GM21786 (cell line): ENCODE measurements around the gene RTP3.
"Not testable (repeated sequence)": the region's sequence is repeated elsewhere in the genome, so short reads cannot be mapped to it uniquely, and the experiment has no call there.

ENCODE experiments used
- ATAC-seq: cut with Tn5 transposase; IDR thresholded peaks from one replicate; pipeline ENCODE4 v1.9.1; 2021; ENCODE audit not compliant: unreplicated experiment

Gene RTP3

GRCh38 chr3:46544771-46545503 lies 47.2 kb downstream of the RTP3 start:
- no peak for ATAC-seq

- ATAC-seq: no peak
These were observed 48.2 kb downstream of the RTP3 start for GRCh38 chr3:46545818-46546630.

- ATAC-seq: no peak
These were observed 49.2 kb downstream of the RTP3 start for GRCh38 chr3:46546896-46547440.

- not testable (repeated sequence) for ATAC-seq
These were observed 50.8 kb downstream of the RTP3 start for GRCh38 chr3:46548611-46549010.

GRCh38 chr3:46549408-46549904 lies 51.7 kb downstream of the RTP3 start:
- ATAC-seq: no peak

- no peak for ATAC-seq
These were observed 52.2 kb downstream of the RTP3 start for GRCh38 chr3:46549989-46550388.
